HPDE6-E6E7 (cell line): ENCODE data around the gene LRRC45.
"Not testable (repeated sequence)": the region's sequence is repeated elsewhere in the genome, so short reads cannot be mapped to it uniquely, and the experiment has no call there.

Source experiments
- DNase-seq: peaks from one replicate; pipeline ENCODE4 v3.0.0; 2011; ENCODE audit warnings: missing footprints; ENCODE audit errors: extremely low spot score

LRRC45 gene

GRCh38 chr17:82034371-82035011 is 11.4 kb downstream of the LRRC45 start:
- DNase-seq = no peak

DNA sequence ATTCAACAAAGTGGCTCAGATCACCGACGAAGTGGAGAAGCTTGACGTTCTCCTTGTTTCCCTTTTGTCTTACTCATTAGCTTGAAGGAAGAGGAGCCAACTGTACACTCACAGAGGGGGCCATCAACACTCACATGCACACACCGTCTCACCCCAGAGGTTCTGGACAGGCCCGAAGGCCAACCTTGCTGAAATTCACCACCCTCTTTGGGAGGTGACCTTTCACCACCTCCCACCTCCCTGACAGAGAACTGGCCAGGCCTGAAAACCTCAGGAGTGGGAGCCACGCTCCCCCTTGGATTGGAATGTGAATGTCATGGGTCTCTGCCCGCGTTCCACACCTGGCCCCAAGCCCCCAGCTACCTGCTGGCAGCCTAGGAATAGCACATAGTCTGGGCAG is 12.4 kb downstream of the LRRC45 start:
- no peak for DNase-seq

- no peak for DNase-seq
These were observed 13.0 kb downstream of the LRRC45 start for GRCh38 chr17:82035956-82036633.

- no peak for DNase-seq
These were observed 13.6 kb downstream of the LRRC45 start for GRCh38 chr17:82036634-82037091.

DNA sequence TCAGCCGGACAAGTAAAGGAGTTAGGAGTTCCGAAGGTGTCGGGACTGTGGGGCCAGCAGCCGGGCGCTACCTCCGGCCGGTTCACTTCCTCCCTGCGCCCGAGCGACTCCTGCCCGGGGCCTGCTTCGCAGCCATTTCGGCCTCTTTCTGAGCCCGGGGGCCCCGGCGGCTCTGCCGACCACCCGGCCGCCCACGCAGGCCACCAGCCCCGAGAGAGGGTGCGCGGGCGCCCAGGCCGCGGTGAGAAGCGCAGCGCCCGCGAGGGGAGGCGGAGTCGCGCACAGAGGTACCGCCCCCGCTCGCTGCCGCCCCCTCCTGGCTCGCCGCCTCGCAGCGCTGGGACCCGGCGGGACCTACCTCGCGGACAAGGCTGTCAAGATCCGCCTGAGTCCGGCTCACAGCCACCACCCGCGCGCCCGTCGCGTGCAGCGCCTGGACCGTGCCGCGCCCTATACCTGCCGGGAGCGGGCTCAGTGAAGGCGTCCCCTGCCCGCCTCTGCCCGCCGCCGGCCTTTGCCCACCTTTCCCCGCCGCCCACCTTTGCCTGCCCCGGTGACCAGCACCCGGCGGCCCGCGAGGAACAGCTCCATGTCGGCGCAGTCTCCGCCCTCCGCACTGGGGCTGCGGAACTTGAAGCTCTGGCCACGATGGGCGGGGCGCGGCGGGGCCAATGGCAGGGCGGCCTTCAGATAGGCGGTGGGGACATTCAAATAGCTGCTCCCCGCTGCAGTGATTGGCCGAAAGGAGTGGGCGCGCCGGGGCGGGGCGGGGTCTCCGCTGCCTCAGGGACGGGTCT is 14.2 kb downstream of the LRRC45 start, which contains the start of gene DCXR:
Gene DCXR, minus strand, starts transcription at position 606 of the 797 bp plus-strand sequence. Its CDS starts 15 bp downstream, at position 591.
- DNase-seq = peak; percentile 98

GRCh38 chr17:82037889-82038195 is 14.7 kb downstream of the LRRC45 start:
- DNase-seq = no peak

- DNase-seq = not testable (repeated sequence)
These were observed 15.8 kb downstream of the LRRC45 start for GRCh38 chr17:82038796-82039409.

GRCh38 chr17:82039695-82040299 is 16.7 kb downstream of the LRRC45 start:
- DNase-seq = no peak

DNA sequence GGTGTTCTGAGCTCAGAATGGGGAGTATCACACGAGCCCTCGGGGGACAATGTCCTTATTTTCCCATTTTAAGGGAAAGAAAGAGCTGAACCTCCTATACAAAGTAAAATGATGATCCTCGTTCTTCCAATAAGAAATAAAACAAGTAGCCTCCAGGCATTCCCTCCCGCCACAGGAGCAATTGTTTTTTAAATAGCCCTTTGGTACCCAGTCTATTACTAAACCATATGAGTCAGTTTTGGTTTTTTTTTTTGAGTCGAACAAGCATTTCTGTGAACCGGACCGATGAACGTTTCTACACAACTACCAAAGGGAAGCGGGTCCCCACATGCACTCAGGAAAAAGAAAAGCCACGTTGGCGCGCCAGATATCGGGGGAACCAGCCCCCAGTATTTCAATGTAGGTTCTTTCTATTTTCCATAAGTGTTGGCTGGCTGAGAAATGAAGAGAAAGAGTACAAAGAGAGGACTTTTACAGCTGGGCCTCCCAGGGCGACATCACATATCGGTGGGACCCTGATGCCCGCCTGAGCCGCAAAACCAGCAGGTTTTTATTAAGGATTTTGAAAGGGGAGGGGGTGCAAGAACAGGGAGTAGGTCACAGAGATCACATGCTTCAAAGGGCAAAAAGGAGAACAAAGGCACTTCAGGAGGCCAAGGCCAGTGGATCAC is 18.2 kb downstream of the LRRC45 start:
- no peak for DNase-seq

GRCh38 chr17:82042649-82043048 is 19.5 kb downstream of the LRRC45 start:
- DNase-seq = no peak

DNA sequence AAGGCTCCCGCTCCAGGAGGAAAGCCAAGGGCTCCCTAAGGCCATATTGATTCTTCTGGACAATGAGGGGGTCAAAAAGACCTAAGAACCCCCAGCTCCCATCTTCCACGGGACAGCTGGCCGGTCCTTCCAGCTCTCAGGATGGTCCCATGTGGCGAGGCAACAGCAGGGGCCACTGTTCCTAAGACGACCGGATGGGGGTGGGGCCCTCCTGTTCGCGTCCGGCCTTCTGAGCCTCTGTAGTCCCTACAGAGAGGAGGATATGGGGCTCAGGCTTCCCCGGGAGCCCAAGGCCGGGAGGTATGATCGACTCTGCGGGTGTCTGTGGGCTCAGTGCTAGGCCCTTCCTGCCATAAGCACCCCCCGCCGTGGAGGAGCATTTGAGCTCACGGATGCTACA is 20.4 kb downstream of the LRRC45 start:
- DNase-seq = no peak

DNA sequence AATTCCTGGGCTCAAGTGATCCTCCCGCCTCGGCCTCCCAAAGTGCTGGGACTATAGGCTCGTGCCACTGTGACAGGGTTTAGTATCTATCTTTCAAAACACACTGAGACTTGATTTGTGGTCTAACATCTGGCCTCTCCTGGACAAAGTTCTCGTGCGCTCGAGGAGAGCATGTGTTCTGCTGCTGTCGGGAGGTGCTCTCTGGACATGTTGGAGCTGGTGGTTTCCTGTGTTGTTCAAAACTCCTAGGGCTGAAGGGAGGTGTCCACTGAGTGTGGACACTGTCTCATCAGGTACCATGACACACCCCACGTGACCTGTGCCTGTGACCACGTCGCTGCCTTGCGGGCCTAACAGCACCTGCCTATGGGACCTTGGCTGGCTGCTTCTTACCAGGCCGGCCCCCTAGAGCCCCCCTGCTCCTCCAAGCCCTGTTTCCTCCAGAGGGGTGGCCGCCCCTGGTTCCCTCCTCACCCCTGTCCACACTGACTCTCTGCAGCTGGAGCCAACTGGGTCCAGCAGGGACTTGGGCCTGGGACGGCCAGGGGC is 22.9 kb downstream of the LRRC45 start:
- no peak for DNase-seq

GRCh38 chr17:82046903-82047302 is 23.8 kb downstream of the LRRC45 start:
- DNase-seq = no peak

- no peak for DNase-seq
These were observed 24.3 kb downstream of the LRRC45 start for GRCh38 chr17:82047379-82047778.

- DNase-seq = no peak
These were observed 24.9 kb downstream of the LRRC45 start for GRCh38 chr17:82047914-82048570.

- DNase-seq = no peak
These were observed 25.5 kb downstream of the LRRC45 start for GRCh38 chr17:82048571-82048971.

- DNase-seq = no peak
These were observed 26.0 kb downstream of the LRRC45 start for GRCh38 chr17:82049106-82049505.

DNA sequence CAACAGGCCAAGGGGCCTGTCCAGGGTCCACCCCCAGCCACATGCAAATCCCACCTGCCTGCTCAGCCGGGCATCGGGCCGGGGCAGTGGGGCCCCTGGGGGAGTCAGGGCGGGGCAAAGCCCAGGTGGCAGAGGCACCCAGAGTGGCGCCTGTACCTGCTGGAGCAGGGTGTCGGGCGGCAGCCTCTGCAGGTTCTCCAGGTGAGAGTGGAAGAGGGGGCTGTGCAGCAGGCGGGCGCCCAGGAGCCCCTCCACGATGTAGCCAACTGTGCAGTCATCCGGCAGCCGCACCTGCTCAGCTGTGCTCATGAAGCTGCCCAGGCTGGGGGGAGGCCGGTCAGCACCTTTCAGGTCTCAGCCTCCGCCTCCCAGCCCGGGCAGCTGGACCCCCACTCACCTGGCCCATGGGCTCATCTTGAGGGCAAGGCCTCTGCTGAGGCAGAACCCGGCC is 26.4 kb downstream of the LRRC45 start:
- no peak for DNase-seq

GRCh38 chr17:82050152-82050760 is 27.2 kb downstream of the LRRC45 start:
- no peak for DNase-seq
